OCI-LY1 (cell line): ENCODE measurements around the gene PRKCI.

Experiments used
- CTCF ChIP-seq: fragments of 200-600 bp; sonication (generic), shearing (Covaris generic); IDR thresholded peaks from 2 replicates; pipeline ENCODE4 v1.5.1; 2017; ENCODE audit warnings: mild to moderate bottlenecking, antibody characterized with exemption, low read length, moderate library complexity, mixed read lengths
- EZH2 ChIP-seq: fragments of 200-600 bp; sonication (generic), shearing (Covaris generic); IDR thresholded peaks from 2 replicates; pipeline ENCODE4 v1.8.0; 2017; ENCODE audit warnings: borderline replicate concordance, mixed run types, mild to moderate bottlenecking, antibody characterized with exemption, low read length, moderate library complexity, mixed read lengths

GRCh38 chr3:170317954-170318353 is 95.7 kb downstream of the PRKCI start:
- no peak for TF ChIP-seq CTCF
- no peak for TF ChIP-seq EZH2
